NCI-H2107 treated with DMSO at 0.1 percent for 48 hours (cell line): ENCODE results near the gene RCL1.

ENCODE experiments used
- DNase-seq: peaks from one replicate; lab custom pipeline; 2025; ENCODE audit not compliant: unreplicated experiment; lab: John Stamatoyannopoulos, UW

RCL1 gene

GRCh38 chr9:4811824-4812223 is 19.1 kb downstream of the RCL1 start:
- no peak for DNase-seq

- no peak for DNase-seq
These were observed 20.1 kb downstream of the RCL1 start for GRCh38 chr9:4812858-4813257.

- DNase-seq: no peak
These were observed 22.2 kb downstream of the RCL1 start for GRCh38 chr9:4814913-4815312.

- no peak for DNase-seq
These were observed 22.7 kb downstream of the RCL1 start for GRCh38 chr9:4815381-4815956.

GRCh38 chr9:4820168-4820567 is 27.4 kb downstream of the RCL1 start:
- no peak for DNase-seq

GRCh38 chr9:4821133-4821532 is 28.4 kb downstream of the RCL1 start:
- no peak for DNase-seq

- DNase-seq: no peak
These were observed 29.3 kb downstream of the RCL1 start for GRCh38 chr9:4822057-4822456.

- DNase-seq: no peak
These were observed 33.8 kb downstream of the RCL1 start for GRCh38 chr9:4826417-4827166.

- DNase-seq: no peak
These were observed 34.5 kb downstream of the RCL1 start for GRCh38 chr9:4827224-4827623.

GRCh38 chr9:4828761-4829160 is 36.0 kb downstream of the RCL1 start:
- no peak for DNase-seq

GRCh38 chr9:4829969-4830368 is 37.2 kb downstream of the RCL1 start:
- no peak for DNase-seq

- DNase-seq: no peak
These were observed 38.0 kb downstream of the RCL1 start for GRCh38 chr9:4830699-4831098.

GRCh38 chr9:4831119-4831518 is 38.4 kb downstream of the RCL1 start:
- no peak for DNase-seq

- DNase-seq: no peak
These were observed 39.2 kb downstream of the RCL1 start for GRCh38 chr9:4831944-4832343.

GRCh38 chr9:4832786-4833579 is 40.2 kb downstream of the RCL1 start:
- no peak for DNase-seq

- DNase-seq: no peak
These were observed 41.2 kb downstream of the RCL1 start for GRCh38 chr9:4833781-4834560.

GRCh38 chr9:4836676-4837075 is 43.9 kb downstream of the RCL1 start:
- DNase-seq: no peak

- DNase-seq: no peak
These were observed 44.8 kb downstream of the RCL1 start for GRCh38 chr9:4837261-4838188.

- DNase-seq: peak; percentile 31
These were observed 45.4 kb downstream of the RCL1 start for GRCh38 chr9:4838189-4838546.

GRCh38 chr9:4839470-4839912 is 46.7 kb downstream of the RCL1 start:
- no peak for DNase-seq
